GM21423 (cell line): ENCODE measurements around the gene ZNF366.

Experiments
- ATAC-seq: cut with Tn5 transposase; IDR thresholded peaks from one replicate; pipeline ENCODE4 v1.9.1; 2021; ENCODE audit warnings: mild to moderate bottlenecking, moderate library complexity; ENCODE audit not compliant: unreplicated experiment

Gene ZNF366

DNA sequence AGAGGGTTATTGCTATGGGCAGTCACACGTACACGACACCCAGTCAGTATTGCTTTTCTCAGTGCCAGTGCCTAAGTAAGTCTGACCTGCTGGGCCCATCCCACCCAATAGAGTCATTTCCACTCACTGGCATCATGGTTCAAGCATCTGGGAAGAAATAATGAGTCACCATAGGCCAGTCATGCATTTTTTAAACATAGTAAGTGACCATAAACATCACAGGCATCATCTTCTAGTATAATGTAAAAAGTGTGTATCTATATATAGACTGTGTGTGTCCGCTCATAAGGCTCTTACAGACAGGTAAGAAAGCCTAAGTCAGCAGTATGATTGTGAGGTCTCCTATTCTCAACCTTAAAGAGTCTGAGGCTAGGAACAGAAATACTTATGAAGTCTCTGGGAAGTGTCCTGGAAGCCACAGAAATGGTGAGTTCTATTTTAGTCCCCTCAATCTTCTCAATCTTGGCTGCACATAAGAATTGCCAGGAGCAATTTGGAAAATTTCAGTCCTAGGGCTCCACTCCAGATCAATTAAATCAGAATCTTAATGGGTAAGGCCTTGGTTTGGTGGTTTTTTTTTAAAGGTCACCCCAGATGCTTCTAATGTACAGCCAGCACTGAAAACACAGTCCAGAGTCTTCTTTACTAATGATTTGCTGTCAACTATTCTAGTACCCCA, 65.2 kb downstream of the ZNF366 start:
- ATAC-seq, result no peak

GRCh38 chr5:72441094-72441723, 66.0 kb downstream of the ZNF366 start:
- ATAC-seq, result no peak

DNA sequence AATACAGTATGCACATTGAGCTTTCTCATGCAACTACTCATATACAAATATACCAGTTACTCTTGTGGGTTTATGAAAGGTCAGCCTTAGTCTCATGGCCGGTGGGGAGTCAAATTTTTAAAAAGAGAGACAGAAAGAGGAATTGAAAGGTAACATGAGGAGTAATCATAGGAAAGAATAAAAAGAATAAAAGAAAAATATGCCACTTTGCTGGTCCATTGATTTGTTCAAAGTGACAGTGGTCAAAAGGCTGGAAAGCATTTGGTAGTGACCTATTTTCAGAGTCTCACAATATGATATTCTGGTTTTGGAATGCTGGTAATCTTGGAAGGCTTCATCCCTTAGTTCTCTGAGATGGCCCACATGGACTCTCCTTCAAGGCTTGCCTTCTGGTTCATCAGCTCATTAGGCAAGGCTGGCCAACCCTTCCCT, 67.0 kb downstream of the ZNF366 start:
- ATAC-seq, result peak; percentile 58

DNA sequence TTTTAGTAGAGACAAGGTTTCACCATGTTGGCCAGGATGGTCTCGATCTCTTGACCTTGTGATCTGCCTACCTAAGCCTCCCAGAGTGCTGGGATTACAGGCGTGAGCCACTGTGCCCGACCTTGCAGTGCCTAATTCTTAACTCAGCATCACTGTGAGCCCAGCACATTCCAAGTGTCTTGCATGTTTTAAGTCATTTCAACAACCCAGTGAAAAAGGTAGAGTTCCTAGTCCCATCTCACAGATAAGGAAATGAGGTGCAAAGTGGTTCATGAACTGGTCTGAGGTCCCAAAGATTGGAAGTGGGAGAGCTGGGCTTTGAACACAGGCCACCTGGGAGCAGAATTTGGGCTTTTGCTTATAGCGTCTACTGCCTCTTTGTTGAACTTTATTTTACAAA, 68.0 kb downstream of the ZNF366 start:
- no peak for ATAC-seq

DNA sequence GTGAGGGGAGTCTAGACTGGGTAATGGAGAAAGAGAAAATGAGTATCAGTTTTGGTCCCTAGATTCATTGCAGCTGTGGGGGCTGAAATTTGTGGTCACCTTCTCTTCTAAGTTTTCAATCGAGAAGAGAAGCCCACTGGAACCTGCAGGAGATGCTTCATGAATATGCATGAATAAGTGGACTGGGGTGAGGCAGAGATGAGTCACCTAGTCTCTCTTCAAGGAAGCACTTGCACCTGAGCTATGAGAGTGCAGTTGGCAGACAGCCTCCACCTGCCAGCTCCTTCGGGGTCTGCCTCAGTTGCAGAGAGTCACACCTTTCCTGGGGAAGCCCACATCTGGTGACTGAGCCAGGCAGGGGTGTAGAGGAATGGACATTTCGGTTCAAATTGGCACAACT, 69.1 kb downstream of the ZNF366 start:
- ATAC-seq, result no peak

DNA sequence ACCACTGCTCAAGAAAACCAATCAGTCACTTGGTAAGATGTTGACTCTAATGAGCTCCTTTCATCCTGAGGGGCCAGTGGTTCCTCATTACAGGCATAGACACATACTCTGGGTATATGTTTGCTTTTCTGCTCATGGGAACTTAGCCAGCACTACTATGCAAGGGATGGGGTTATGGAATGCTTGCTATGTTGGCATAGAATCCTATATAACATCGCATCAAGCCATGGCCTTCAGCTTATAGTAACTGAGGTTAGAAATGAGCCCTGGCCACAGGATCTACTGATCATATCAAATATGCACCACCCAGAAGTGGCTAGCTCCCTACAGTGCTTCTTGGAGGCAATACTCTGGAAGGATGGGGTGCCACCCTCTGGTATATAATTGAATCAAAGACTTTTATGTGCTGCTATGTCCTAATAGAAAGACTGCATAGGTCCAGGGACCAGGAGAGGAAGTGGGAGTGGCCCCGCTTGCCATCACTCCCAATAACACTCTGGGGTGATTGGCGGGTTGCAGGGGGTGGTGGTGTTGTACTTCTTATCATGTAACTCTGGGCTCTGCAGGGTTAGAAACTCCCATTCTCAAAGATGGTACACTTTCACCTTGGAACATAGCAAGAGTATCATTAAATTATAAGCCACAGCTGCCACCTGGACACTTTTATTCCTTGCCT, 70.3 kb downstream of the ZNF366 start:
- ATAC-seq, result no peak

DNA sequence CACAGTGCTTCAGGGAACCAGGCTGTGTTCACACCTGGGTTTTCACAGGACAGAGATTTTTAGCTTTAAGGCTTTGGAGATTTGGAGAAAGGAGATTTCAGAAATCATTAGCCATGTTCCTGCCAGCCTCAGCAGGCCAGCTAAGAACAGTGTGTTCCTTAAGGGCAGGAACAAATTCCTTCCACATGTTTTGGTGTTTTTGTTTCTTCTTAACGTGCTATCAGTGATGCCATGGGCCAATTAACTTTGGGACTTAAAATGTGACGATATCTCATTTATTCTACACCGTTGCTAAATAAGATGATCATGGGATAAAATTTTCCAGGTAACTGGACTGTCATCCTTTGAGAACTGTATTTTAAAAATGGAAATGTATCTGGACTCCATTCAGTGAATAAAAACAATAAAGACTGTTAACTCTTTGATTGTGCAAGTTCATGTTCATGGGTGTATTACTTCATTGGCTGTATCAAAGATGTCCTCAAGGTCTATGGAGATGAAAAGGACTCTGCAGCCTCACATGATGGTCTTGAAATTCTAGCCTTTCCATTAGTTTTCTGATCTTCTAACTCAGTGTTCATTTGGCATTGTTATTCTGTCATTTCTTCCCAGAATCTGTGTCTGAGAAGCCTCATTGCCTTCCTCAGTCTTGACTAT, 72.3 kb downstream of the ZNF366 start:
- ATAC-seq, result no peak

GRCh38 chr5:72434056-72434780, 73.0 kb downstream of the ZNF366 start:
- no peak for ATAC-seq

DNA sequence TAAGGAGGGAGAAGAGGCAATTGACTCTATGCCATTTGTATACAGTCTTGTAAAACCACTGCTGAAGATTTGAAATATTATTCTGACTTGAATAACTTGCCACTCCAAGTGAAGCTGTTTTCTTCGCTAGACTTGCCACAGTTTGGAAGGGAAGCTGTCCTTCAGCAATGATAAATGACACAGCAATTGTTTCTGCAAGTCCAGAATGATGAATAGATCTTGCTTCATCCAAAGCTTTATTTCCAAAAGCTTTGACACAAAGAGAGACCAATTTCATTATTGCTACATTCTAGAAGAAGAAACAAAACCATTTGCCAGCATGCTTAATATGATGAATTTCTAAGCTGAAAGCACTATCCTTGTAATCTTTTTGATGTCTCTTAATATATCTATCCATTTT, 73.7 kb downstream of the ZNF366 start:
- no peak for ATAC-seq

DNA sequence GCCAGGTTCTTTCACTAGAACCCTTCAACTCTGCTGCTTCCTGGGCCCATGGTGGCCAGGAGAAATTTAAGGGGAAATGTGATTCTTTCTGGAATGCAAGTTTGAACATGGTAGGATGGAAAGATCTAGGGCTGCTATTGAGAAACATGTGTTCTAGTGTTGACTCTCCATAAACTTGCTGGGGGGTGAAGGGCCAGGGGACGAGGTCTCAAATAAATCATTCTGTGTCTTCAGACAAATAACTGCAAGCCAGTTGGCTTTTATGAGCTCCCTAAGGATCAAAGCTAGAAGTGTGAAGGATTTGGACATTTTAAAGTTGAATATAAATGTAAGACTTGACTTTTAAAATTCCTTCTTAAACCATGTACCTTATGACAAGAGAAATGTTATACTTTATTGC, 78.5 kb downstream of the ZNF366 start:
- no peak for ATAC-seq

- ATAC-seq, result no peak
Measured at GRCh38 chr5:72427488-72428437, 79.4 kb downstream of the ZNF366 start.

DNA sequence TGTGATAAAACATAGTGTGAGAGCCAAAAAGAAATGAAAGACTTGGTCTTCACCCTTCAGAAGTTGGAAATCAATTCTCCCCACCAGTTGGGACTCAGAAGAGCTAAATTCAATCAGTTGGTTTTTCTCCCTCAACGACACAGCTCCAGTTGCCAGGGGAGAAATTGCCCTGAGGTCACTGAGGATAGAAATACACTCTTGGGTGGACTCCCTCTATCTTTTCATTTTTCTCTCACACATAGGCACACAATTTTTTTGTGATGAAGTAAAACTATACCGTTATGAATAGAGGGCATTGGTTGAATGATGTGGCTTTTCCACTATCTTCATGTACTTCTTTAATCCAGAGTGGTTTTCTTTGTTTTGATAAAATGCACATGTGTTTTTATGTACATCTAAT, 80.2 kb downstream of the ZNF366 start:
- ATAC-seq, result no peak

DNA sequence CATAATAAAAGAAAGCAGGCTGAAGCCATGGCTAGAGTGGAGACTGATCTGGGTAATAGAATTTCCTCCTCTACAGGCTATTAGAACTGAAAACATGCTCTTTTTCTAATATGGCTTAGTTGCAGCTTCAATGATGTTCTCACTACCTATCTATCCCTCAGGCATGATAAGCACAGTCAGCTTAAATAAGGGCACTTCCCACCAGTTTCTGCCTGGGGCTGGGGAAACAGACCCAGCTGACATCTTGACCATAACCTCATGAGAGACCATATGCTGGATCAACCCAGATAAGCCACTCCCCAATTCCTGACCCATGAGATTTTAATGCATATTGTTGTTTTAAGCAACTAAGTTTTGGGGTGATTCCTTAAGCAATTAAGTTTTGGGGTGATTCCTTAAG, 81.2 kb downstream of the ZNF366 start:
- no peak for ATAC-seq

- no peak for ATAC-seq
Measured at GRCh38 chr5:72418271-72418670, 88.9 kb downstream of the ZNF366 start.

DNA sequence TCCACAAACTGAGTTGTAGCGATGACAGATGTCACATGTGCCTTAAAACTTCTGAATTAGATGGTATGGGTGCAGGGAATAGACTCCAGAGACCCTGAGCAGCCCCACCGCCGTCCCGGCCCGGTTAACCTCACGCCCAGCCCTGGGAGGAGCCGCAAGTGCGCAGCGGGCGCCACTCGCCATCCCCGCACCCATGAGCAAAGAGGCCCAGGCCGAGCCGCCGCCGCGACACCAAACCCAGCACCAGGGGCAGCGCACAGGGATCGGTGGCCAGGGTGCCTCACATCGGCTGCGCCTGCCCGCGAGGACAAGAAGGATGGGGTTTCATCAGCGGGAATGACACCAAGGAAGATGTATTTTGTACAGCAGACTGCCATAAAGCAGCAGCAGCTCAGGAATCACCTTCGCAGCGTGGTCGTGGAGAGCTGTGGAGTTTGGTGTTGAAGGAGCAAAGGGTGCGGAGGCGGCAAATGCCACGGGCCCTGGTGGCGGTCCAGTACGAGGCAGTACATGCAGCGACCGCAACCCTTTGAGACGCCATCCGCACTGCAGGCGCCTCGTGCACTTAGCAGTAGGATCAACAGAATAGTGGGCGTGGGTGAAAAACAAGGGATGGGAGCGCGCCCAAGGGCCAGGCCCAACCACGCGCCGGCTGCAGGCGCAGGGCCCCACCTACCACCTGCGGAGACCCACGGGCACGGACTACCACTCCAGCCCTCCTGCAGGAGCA, 89.7 kb downstream of the ZNF366 start:
- no peak for ATAC-seq

DNA sequence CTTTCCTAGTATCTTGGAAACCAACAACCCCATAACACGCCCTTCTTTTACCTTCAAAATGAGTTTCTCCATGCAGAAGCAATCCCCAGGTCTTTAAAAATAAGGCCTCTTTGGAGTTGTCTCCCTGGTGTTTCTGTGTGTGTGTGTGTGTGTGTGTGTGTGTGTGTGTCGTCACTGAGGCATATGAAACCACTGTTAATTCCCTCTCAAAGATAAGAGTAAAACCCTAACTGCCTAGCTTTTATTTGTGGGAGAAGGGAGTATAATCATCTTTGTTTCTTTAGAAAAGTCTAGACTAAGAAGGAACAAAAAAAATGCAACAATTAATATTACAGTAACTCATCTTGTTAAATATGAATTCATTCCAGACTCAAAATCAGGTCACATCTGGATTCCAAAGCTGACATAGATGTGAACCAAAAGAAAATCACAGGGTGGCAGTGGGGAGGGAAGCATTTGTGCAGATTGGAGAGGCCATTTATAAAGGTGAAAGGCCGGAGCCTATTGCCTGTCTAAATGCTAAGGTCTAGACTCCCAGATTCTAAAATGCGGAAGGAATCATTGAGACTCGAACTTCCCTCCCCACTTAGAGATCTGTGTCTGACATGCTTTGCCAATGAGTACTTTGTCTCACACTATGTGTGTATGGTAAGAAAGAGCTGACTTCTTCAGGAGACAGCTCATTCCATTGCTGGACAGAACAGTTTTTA, 91.4 kb downstream of the ZNF366 start:
- ATAC-seq, result no peak

GRCh38 chr5:72412283-72413055, 94.7 kb downstream of the ZNF366 start:
- ATAC-seq, result no peak
